ENCODE measurements around the gene IFNL4. TPM values are rescaled to one million over a fixed set of nuclear protein-coding genes. Genes with fewer than 3 reads are reported as not detected.

IFNL4 gene
- polyA plus RNA-seq, 1 donor = not detected

Other genes with a start within 250 kb of the IFNL4 start
- gene FBXO27, start 216.3 kb downstream of the IFNL4 start, polyA plus RNA-seq (ENCODE audit: insufficient read length) = 8.4 TPM
- 0.78 TPM for gene ACP7, start 164.5 kb downstream of the IFNL4 start, polyA plus RNA-seq (ENCODE audit: insufficient read length)
- 46.1 TPM for gene PAK4, start 123.1 kb downstream of the IFNL4 start, polyA plus RNA-seq (ENCODE audit: insufficient read length)
- gene NCCRP1, start 51.9 kb downstream of the IFNL4 start, polyA plus RNA-seq (ENCODE audit: insufficient read length) = 1.6 TPM
- gene SYCN, start 44.6 kb downstream of the IFNL4 start, polyA plus RNA-seq (ENCODE audit: insufficient read length) = not detected
- gene IFNL3, start 3.9 kb downstream of the IFNL4 start, polyA plus RNA-seq (ENCODE audit: insufficient read length) = not detected
- not detected for gene IFNL2, start 19.5 kb upstream of the IFNL4 start, polyA plus RNA-seq (ENCODE audit: insufficient read length)
- not detected for gene IFNL1, start 47.6 kb upstream of the IFNL4 start, polyA plus RNA-seq (ENCODE audit: insufficient read length)
- 1.2 TPM for gene LRFN1, start 72.0 kb upstream of the IFNL4 start, polyA plus RNA-seq (ENCODE audit: insufficient read length)
- 21.6 TPM for gene GMFG, start 87.2 kb upstream of the IFNL4 start, polyA plus RNA-seq (ENCODE audit: insufficient read length)
- 112 TPM for gene SAMD4B, start 93.6 kb upstream of the IFNL4 start, polyA plus RNA-seq (ENCODE audit: insufficient read length)
- gene PAF1, start 142.2 kb upstream of the IFNL4 start, polyA plus RNA-seq (ENCODE audit: insufficient read length) = 69.4 TPM
- gene MED29, start 142.5 kb upstream of the IFNL4 start, polyA plus RNA-seq (ENCODE audit: insufficient read length) = 36.3 TPM
- 31.9 TPM for gene ZFP36, start 158.0 kb upstream of the IFNL4 start, polyA plus RNA-seq (ENCODE audit: insufficient read length)
- 118 TPM for gene PLEKHG2, start 163.8 kb upstream of the IFNL4 start, polyA plus RNA-seq (ENCODE audit: insufficient read length)
- 1,072 TPM for gene RPS16, start 187.1 kb upstream of the IFNL4 start, polyA plus RNA-seq (ENCODE audit: insufficient read length)
- gene SUPT5H, start 196.7 kb upstream of the IFNL4 start, polyA plus RNA-seq (ENCODE audit: insufficient read length) = 150 TPM
- 91.5 TPM for gene TIMM50, start 232.0 kb upstream of the IFNL4 start, polyA plus RNA-seq (ENCODE audit: insufficient read length)